Measurements from ENCODE around the gene FBH1.

FBH1 gene

DNA sequence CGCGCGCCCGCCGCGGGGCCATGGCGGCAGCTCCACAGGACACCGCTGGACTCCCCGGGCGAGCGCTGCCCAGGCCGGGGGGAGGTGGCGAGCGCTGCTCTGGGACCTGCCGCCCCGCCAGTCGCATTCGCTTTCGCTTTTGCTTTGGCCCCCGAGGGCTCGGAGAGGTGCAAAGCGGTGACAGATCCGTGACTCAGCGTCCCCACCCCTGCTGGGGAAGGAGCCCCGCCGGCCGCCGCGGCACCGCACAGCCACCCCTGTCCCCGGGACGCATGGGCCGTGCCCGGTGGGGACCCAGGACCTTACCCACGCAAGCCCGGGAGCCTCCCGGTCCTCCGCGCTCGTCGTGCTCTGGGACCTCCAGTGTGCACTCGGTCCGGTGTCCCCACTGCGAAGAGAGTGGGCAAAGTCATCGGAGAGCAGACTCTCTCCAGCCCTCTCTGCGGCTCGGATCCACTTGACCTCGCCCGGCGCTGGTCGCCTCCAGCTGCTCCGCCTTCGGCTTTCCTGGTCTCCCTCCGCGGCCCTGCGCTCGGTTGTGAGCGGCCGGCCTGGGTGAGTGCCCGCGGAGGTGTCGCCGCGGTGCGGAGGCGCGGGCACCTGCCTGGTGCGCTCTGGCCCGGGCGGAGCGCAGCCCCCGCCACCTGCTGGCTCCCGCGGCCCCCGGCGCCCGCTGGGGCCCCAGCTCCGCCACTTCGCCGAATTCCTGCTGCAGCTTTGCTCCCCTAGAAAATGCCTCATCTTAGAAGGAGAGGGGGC, 87.6 kb downstream of the FBH1 start, which contains the start of gene IL15RA:
TSS of gene IL15RA (minus strand) at position 73 of the 759 bp plus-strand sequence. CDS start at position 22, 51 bp downstream.
- peak; percentile 68 for DNase-seq (ENCODE audit: low read depth)
- TF ChIP-seq, protein P1, sequence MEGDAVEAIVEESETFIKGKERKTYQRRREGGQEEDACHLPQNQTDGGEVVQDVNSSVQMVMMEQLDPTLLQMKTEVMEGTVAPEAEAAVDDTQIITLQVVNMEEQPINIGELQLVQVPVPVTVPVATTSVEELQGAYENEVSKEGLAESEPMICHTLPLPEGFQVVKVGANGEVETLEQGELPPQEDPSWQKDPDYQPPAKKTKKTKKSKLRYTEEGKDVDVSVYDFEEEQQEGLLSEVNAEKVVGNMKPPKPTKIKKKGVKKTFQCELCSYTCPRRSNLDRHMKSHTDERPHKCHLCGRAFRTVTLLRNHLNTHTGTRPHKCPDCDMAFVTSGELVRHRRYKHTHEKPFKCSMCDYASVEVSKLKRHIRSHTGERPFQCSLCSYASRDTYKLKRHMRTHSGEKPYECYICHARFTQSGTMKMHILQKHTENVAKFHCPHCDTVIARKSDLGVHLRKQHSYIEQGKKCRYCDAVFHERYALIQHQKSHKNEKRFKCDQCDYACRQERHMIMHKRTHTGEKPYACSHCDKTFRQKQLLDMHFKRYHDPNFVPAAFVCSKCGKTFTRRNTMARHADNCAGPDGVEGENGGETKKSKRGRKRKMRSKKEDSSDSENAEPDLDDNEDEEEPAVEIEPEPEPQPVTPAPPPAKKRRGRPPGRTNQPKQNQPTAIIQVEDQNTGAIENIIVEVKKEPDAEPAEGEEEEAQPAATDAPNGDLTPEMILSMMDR (IDR thresholded peaks at IDR 0.05; ENCODE audit: insufficient read depth, low read depth, low read length, missing control alignments), result no peak
- H3K4me3 ChIP-seq (ENCODE audit: low read length), result peak within 1 kb of the TSS; percentile 81

DNA sequence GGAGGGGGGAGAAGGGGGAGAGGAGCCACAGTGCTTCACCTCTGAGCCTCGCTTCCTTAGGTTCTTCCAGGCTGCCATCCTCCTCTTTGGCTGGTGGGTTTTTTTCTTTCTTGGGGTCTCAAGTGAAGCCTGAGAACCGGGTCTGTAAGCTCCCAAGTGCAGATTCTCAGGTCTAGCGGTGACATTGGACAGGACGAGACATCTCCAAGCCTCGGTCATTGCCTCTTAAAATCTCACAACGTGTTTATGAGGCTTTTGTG, 88.1 kb downstream of the FBH1 start:
- peak overlapping the region; percentile 24 for H3K4me3 ChIP-seq (ENCODE audit: low read length)
- TF ChIP-seq, protein P1 (IDR thresholded peaks at IDR 0.05; ENCODE audit: insufficient read depth, low read depth, low read length, missing control alignments), result no peak
- DNase-seq (ENCODE audit: low read depth), result no peak

DNA sequence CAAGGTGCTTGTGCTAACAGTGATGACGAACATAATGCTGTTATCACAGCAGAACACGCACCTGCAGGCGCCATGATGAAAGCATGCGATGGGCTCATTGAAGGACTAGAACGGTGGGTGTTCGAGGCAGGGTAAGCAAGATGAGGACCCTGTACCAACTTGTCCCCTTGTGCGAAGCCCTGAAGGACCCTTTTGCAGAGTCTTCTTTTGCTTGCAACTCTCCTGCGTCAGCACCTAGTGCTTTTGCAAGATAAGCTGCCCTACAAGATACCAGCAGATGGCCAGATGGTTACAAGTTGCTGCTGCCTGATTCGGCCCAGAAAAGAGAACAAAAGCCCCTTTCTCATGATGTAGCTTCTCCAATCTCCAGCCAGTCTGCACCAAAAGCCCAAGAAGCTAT, 91.5 kb downstream of the FBH1 start:
- DNase-seq (ENCODE audit: low read depth), result no peak
- TF ChIP-seq, protein P1 (IDR thresholded peaks at IDR 0.05; ENCODE audit: insufficient read depth, low read depth, low read length, missing control alignments), result no peak
- no peak overlapping the region for H3K4me3 ChIP-seq (ENCODE audit: low read length)

DNA sequence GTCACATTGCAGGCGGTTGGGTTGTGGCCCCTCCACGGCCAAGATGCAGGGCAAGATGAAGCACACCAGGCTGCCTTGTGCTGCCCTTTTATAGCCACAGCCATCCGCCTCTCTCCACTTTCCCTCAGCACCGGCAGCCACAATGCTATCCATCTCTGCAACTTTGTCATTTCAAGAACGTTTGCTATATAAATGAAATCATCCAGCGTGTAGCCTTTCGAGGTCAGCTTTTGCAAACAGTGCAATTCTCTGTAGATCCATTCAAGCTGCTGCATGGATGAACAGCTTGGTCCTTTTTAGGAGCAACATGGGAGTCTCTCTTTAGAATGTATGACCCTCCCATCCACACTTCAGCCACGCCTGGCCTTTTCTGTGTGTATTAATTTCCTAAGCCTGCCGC, 93.7 kb downstream of the FBH1 start:
- H3K4me3 ChIP-seq (ENCODE audit: low read length), result no peak overlapping the region
- TF ChIP-seq, protein P1 (IDR thresholded peaks at IDR 0.05; ENCODE audit: insufficient read depth, low read depth, low read length, missing control alignments), result no peak
- DNase-seq (ENCODE audit: low read depth), result no peak

DNA sequence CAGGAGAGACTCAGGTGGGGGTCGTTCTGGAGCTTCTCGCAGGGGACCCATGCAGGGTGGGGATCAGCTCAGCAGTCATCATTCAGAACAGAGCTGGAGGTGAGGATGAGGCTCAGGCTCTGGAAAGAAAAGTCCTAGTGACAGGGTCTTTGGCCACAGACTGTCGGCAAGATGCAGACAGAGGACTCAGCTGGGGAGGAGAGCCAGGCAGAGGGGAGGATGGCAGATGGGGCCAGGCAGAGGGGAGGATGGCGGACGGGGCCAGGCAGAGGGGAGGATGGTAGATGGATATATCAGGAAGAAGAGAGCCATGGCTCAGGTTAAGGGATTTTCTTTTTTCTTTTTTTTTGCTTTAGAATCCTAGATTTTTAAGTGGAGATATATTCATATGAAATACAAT, 95.0 kb downstream of the FBH1 start:
- TF ChIP-seq, protein P1 (IDR thresholded peaks at IDR 0.05; ENCODE audit: insufficient read depth, low read depth, low read length, missing control alignments), result no peak
- no peak for DNase-seq (ENCODE audit: low read depth)
- H3K4me3 ChIP-seq (ENCODE audit: low read length), result no peak overlapping the region

Measured in epithelial cell of esophagus (primary cell).